A673 (cell line): ENCODE data around the gene MYLIP. TPM values are rescaled to one million over a fixed set of nuclear protein-coding genes. Genes with fewer than 3 reads are reported as not detected.

Experiments used
- BruUV-seq: library from RNA; stranded (reverse); fragments of 400-500 nt; replicated peaks from 2 replicates; lab custom pipeline; 2021; lab: Mats Ljungman, UMichigan
- CTCF ChIA-PET: fragments of 300-600 bp; sonication (Branson Sonifier 250); formaldehyde crosslinking; loops from one replicate; lab custom pipeline; 2022; ENCODE audit warnings: antibody characterized with exemption; lab: Charles Lee
- POLR2A ChIA-PET: fragments of 300-600 bp; sonication (Branson Sonifier 250); formaldehyde crosslinking; loops from one replicate; lab custom pipeline; 2022; ENCODE audit warnings: antibody characterized with exemption; ENCODE audit not compliant: low non-redundant PET; lab: Charles Lee
- DNase-seq: peaks from one replicate; pipeline ENCODE4 v3.0.0-alpha.2; 2015; ENCODE audit warnings: low spot score
- H3K27ac ChIP-seq: fragments of 200-600 bp; sonication (generic); 2 replicates; pipeline ENCODE4 v1.5.1; 2016; ENCODE audit warnings: mixed run types, low read depth, mild to moderate bottlenecking, mixed read lengths, antibody characterized with exemption, low read length; ENCODE audit not compliant: poor library complexity, severe bottlenecking
- H3K27me3 ChIP-seq: fragments of 200-600 bp; sonication (generic); replicated peaks from 2 replicates; pipeline ENCODE4 v1.6.1; 2017; ENCODE audit warnings: mixed run types, low read depth, mild to moderate bottlenecking, mixed read lengths, antibody characterized with exemption, low read length; ENCODE audit not compliant: insufficient read depth, poor library complexity
- H3K36me3 ChIP-seq: fragments of 200-600 bp; sonication (generic); 2 replicates; pipeline ENCODE4 v1.6.1; 2016; ENCODE audit warnings: mixed run types, mild to moderate bottlenecking, mixed read lengths, antibody characterized with exemption, low read length; ENCODE audit not compliant: insufficient read depth, poor library complexity, severe bottlenecking
- H3K4me1 ChIP-seq: fragments of 200-600 bp; sonication (generic); 2 replicates; pipeline ENCODE4 v1.6.1; 2017; ENCODE audit warnings: mixed run types, mild to moderate bottlenecking, mixed read lengths, antibody characterized with exemption, low read length; ENCODE audit not compliant: insufficient read depth, poor library complexity, severe bottlenecking
- H3K4me3 ChIP-seq: fragments of 200-600 bp; sonication (generic); 2 replicates; pipeline ENCODE4 v1.5.1; 2016; ENCODE audit warnings: low read depth, mixed run types, mild to moderate bottlenecking, mixed read lengths, low read length; ENCODE audit not compliant: poor library complexity, severe bottlenecking
- H3K9me3 ChIP-seq: fragments of 200-600 bp; sonication (generic); 2 replicates; pipeline ENCODE4 v1.6.1; 2016; ENCODE audit warnings: mixed run types, low read depth, mild to moderate bottlenecking, mixed read lengths, antibody characterized with exemption, low read length; ENCODE audit not compliant: poor library complexity, severe bottlenecking
- EZH2 ChIP-seq: fragments of 200-600 bp; sonication (generic); IDR thresholded peaks from 2 replicates; pipeline ENCODE4 v1.6.1; 2017; ENCODE audit warnings: borderline replicate concordance, low read depth, mild to moderate bottlenecking, mixed read lengths, antibody characterized with exemption, low read length; ENCODE audit not compliant: poor library complexity, severe bottlenecking
- intact Hi-C: fragments of 100-400 bp; cut with micrococcal nuclease; formaldehyde crosslinking; loops from one replicate; pipeline ENCODE4 v1.10.0; 2022; ENCODE audit not compliant: unreplicated experiment
- total RNA-seq: library from RNA; stranded (reverse); gene quantifications from 2 replicates; pipeline ENCODE4 v1.2.3, GENCODE V29; 2021
- TF ChIP-seq, protein P1 (sequence below): fragments of 300-800, 200-600 bp; sonication (generic); conservative IDR thresholded peaks from 2 replicates; pipeline ENCODE4 v1.5.1; 2017; ENCODE audit warnings: low read depth, mild to moderate bottlenecking, antibody characterized with exemption, low read length, moderate library complexity, mixed read lengths

The MYLIP gene
- total RNA-seq, 1 experiment from 2014 or later, result 22.4 TPM

DNA sequence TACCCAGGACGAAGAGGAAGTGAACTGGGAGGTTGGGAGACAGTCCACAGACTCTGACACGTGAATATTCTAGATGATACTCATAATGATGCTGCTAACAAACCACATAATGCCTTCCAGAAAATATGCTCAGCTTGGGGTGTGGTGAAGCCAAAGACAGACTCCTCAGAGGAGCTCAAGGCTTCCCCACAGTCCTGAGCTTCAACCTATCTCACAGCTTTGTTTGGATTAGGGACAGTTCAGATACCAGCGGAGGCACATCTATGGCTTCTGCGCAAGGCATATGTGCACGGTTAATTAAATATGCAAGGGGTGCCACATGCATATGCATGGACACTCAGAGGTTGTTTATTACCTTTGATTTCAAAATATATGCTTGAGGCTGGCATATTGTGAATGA, 30.7 kb upstream of the MYLIP start:
- TF ChIP-seq EZH2, result no peak
- TF ChIP-seq, protein P1, sequence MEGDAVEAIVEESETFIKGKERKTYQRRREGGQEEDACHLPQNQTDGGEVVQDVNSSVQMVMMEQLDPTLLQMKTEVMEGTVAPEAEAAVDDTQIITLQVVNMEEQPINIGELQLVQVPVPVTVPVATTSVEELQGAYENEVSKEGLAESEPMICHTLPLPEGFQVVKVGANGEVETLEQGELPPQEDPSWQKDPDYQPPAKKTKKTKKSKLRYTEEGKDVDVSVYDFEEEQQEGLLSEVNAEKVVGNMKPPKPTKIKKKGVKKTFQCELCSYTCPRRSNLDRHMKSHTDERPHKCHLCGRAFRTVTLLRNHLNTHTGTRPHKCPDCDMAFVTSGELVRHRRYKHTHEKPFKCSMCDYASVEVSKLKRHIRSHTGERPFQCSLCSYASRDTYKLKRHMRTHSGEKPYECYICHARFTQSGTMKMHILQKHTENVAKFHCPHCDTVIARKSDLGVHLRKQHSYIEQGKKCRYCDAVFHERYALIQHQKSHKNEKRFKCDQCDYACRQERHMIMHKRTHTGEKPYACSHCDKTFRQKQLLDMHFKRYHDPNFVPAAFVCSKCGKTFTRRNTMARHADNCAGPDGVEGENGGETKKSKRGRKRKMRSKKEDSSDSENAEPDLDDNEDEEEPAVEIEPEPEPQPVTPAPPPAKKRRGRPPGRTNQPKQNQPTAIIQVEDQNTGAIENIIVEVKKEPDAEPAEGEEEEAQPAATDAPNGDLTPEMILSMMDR, result no peak
- POLR2A ChIA-PET, result no interaction called here
- no peaks in the 10 kb centered on the region for H3K4me1 ChIP-seq

DNA sequence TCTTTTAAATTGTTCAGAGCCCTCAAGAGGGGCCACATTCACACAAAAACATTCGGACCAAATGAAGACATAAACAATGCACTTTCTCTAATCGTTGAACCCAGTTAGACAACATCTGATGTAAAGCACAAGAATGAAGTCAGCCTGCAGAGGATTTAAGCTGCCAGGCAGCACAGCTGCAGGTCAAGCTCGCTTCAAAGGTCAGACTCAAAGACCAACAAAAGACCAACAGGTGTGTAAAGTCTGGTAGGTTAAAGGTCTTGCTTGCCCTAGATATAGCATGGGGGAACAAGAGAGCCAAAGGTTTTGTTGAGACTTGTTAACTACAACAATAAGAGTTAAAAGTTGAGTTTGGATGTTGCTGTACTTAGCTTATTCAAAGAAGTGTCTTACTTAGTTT, 26.7 kb upstream of the MYLIP start:
- Histone ChIP-seq H3K9me3 (no peaks in the 10 kb centered on the region), H3K36me3 (no peaks in the 10 kb centered on the region), H3K4me1 (no peaks in the 10 kb centered on the region), H3K27ac (no peak overlapping the region), H3K27me3 (no peaks in the 10 kb centered on the region), H3K4me3 (no peak overlapping the region)
- CTCF ChIA-PET, result no interaction called here
- no peak for TF ChIP-seq EZH2
- TF ChIP-seq, protein P1, result no peak
- BruUV-seq, result no TSS peak
- POLR2A ChIA-PET, result no interaction called here
- DNase-seq, result no peak
- intact Hi-C loops, result no loop called here

More for the DNA sequence above, 30.7 kb upstream of the MYLIP start:
- CTCF ChIA-PET, result no interaction called here
- no peaks in the 10 kb centered on the region for H3K27me3 ChIP-seq
- intact Hi-C loops, result no loop called here
- no peak overlapping the region for H3K4me3 ChIP-seq
- DNase-seq, result no peak
- no peaks in the 10 kb centered on the region for H3K9me3 ChIP-seq
- H3K27ac ChIP-seq, result no peak overlapping the region
- no peaks in the 10 kb centered on the region for H3K36me3 ChIP-seq
- no TSS peak for BruUV-seq

DNA sequence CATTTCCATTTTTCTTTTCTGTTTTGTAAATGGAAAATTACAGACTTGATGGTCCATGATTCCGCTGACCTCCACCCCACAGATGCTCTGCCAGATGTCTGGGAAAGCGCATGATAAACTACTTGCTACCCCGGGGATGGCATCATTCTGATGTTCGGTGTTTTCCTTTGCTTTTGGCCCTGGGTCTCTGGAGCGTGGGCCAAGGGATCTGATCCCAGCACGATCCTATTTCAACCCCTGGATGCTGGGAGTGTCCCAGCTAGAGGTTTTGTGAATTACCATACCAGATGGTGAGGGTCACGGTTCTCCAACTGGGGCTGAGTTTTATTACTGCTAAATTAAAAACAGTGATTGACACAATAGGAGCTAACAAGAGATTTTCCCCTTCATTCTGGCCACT, 25.2 kb upstream of the MYLIP start:
- POLR2A ChIA-PET, result no interaction called here
- Histone ChIP-seq H3K9me3 (no peaks in the 10 kb centered on the region), H3K36me3 (no peaks in the 10 kb centered on the region), H3K27me3 (no peaks in the 10 kb centered on the region), H3K4me1 (no peaks in the 10 kb centered on the region), H3K27ac (no peak overlapping the region), H3K4me3 (no peak overlapping the region)
- TF ChIP-seq EZH2, result no peak
- TF ChIP-seq, protein P1, result no peak
- CTCF ChIA-PET, result no interaction called here
- DNase-seq, result no peak
- no TSS peak for BruUV-seq
- intact Hi-C loops, result no loop called here
